ENCODE measurements around the gene KRT81.
"Not testable (repeated sequence)": the region's sequence is repeated elsewhere in the genome, so short reads cannot be mapped to it uniquely, and the experiment has no call there.

KRT81 gene

GRCh38 chr12:52317468-52318052 is 26.2 kb upstream of the KRT81 start:
- no peak for DNase-seq (ENCODE audit: low spot score)

- no peak for DNase-seq (ENCODE audit: low spot score)
These were observed 25.4 kb upstream of the KRT81 start for GRCh38 chr12:52316701-52317100.

GRCh38 chr12:52316290-52316689 is 25.0 kb upstream of the KRT81 start:
- DNase-seq (ENCODE audit: low spot score), result no peak

GRCh38 chr12:52315721-52316120 is 24.4 kb upstream of the KRT81 start:
- DNase-seq (ENCODE audit: low spot score), result not testable (repeated sequence)

- no peak for DNase-seq (ENCODE audit: low spot score)
These were observed 23.2 kb upstream of the KRT81 start for GRCh38 chr12:52314511-52314910.

- DNase-seq (ENCODE audit: low spot score), result no peak
These were observed 22.6 kb upstream of the KRT81 start for GRCh38 chr12:52313926-52314325.

- no peak for DNase-seq (ENCODE audit: low spot score)
These were observed 22.1 kb upstream of the KRT81 start for GRCh38 chr12:52313461-52313860.

- no peak for DNase-seq (ENCODE audit: low spot score)
These were observed 20.8 kb upstream of the KRT81 start for GRCh38 chr12:52312086-52312485.

- DNase-seq (ENCODE audit: low spot score), result no peak
These were observed 19.9 kb upstream of the KRT81 start for GRCh38 chr12:52311285-52311648.

- no peak for DNase-seq (ENCODE audit: low spot score)
These were observed 19.4 kb upstream of the KRT81 start for GRCh38 chr12:52310622-52311284.

- no peak for DNase-seq (ENCODE audit: low spot score)
These were observed 17.6 kb upstream of the KRT81 start for GRCh38 chr12:52308806-52309425.

- DNase-seq (ENCODE audit: low spot score), result peak; percentile 16
These were observed 16.8 kb upstream of the KRT81 start for GRCh38 chr12:52307836-52308805.

GRCh38 chr12:52306731-52307130 is 15.4 kb upstream of the KRT81 start:
- DNase-seq (ENCODE audit: low spot score), result no peak

- no peak for DNase-seq (ENCODE audit: low spot score)
These were observed 14.8 kb upstream of the KRT81 start for GRCh38 chr12:52305921-52306705.

GRCh38 chr12:52304941-52305411 is 13.6 kb upstream of the KRT81 start:
- not testable (repeated sequence) for DNase-seq (ENCODE audit: low spot score)

- DNase-seq (ENCODE audit: low spot score), result not testable (repeated sequence)
These were observed 11.0 kb upstream of the KRT81 start for GRCh38 chr12:52302242-52302914.

- not testable (repeated sequence) for DNase-seq (ENCODE audit: low spot score)
These were observed 10.4 kb upstream of the KRT81 start for GRCh38 chr12:52301721-52302120.

- no peak for DNase-seq (ENCODE audit: low spot score)
These were observed 9.7 kb upstream of the KRT81 start for GRCh38 chr12:52300796-52301691.

GRCh38 chr12:52298677-52299190 is 7.4 kb upstream of the KRT81 start:
- no peak for DNase-seq (ENCODE audit: low spot score)
